GM06990 (cell line): ENCODE data around the gene CARNS1.
A peak's percentile ranks its signal among the peaks of the same experiment; 100 is the strongest.

ENCODE experiments used
- DNase-seq: peaks from one replicate; pipeline ENCODE4 v3.0.0-alpha.2; 2011; ENCODE audit not compliant: insufficient read length; ENCODE audit errors: extremely low read depth
- H3K27me3 ChIP-seq: replicated peaks from 2 replicates; pipeline ENCODE4 v1.6.0; 2011; ENCODE audit warnings: low read length; ENCODE audit not compliant: control insufficient read depth, insufficient read depth
- H3K36me3 ChIP-seq: 2 replicates; pipeline ENCODE4 v1.5.1; 2011; ENCODE audit warnings: low read length; ENCODE audit not compliant: control insufficient read depth, insufficient read depth
- H3K4me3 ChIP-seq: replicated peaks from 2 replicates; pipeline ENCODE4 v1.5.1; 2011; ENCODE audit warnings: low read depth, mild to moderate bottlenecking, control low read depth, low read length
- CTCF ChIP-seq: IDR thresholded peaks from 2 replicates; pipeline ENCODE4 v1.5.1; 2011; ENCODE audit warnings: low read length, control low read depth, mild to moderate bottlenecking, inconsistent platforms; ENCODE audit not compliant: insufficient read depth, poor library complexity, severe bottlenecking

Gene CARNS1

GRCh38 chr11:67417425-67417824 lies 1.9 kb downstream of the CARNS1 start:
- Histone ChIP-seq H3K36me3 (no peaks in the 10 kb centered on the region), H3K27me3 (no peaks in the 10 kb centered on the region; the same call in 1 of the 2 replicates), H3K4me3 (no peak overlapping the region)
- no peak for TF ChIP-seq CTCF
- no peak for DNase-seq

- DNase-seq: no peak
- Histone ChIP-seq H3K27me3 (no peaks in the 10 kb centered on the region; the same call in 1 of the 2 replicates), H3K4me3 (no peak overlapping the region), H3K36me3 (no peaks in the 10 kb centered on the region)
- TF ChIP-seq CTCF: no peak
These were observed 3.2 kb downstream of the CARNS1 start for GRCh38 chr11:67418476-67419281.

- Histone ChIP-seq H3K27me3 (no peaks in the 10 kb centered on the region; the same call in 1 of the 2 replicates), H3K4me3 (no peak overlapping the region)
- no peak for TF ChIP-seq CTCF
These were observed 4.0 kb downstream of the CARNS1 start for GRCh38 chr11:67419325-67420049.

GRCh38 chr11:67420147-67420645 lies 4.7 kb downstream of the CARNS1 start:
- Histone ChIP-seq H3K36me3 (no peaks in the 10 kb centered on the region), H3K27me3 (no peaks in the 10 kb centered on the region; the same call in 1 of the 2 replicates), H3K4me3 (peak overlapping the region; percentile 54)
- no peak for TF ChIP-seq CTCF
- DNase-seq: no peak

More at GRCh38 chr11:67419325-67420049, 4.0 kb downstream of the CARNS1 start:
- no peaks in the 10 kb centered on the region for H3K36me3 ChIP-seq
- no peak for DNase-seq

GRCh38 chr11:67420646-67421429 lies 5.4 kb downstream of the CARNS1 start:
- no peak for TF ChIP-seq CTCF
- peak; percentile 93 for DNase-seq
- Histone ChIP-seq H3K36me3 (no peaks in the 10 kb centered on the region), H3K27me3 (no peaks in the 10 kb centered on the region), H3K4me3 (peak overlapping the region; percentile 54)
